Spleen (tissue), 11 donors: ENCODE measurements around the gene LCE3D. TPM values are rescaled to one million over a fixed set of nuclear protein-coding genes. Genes with fewer than 3 reads are reported as not detected.
"Not testable (repeated sequence)": the region's sequence is repeated elsewhere in the genome, so short reads cannot be mapped to it uniquely, and the experiment has no call there.

Source experiments
- DNase-seq: peaks from one replicate; pipeline ENCODE4 v3.0.0-alpha.2; 2020
- H3K27ac ChIP-seq, 8 donors: fragments of 200-600 bp; sonication (generic) in 7 of 8; 1 replicate in 4 of 8; 2 replicates in 4 of 8; pipeline versions ENCODE4 v1.5.0 to v1.8.0; 2016 to 2021; ENCODE audit warnings: inconsistent platforms in 4 of 8, mild to moderate bottlenecking in 4 of 8, moderate library complexity in 1 of 8
- H3K27me3 ChIP-seq, 7 donors: fragments of 200-600 bp; sonication (generic) in 6 of 7; replicated peaks in 1 of 7; 1 replicate in 4 of 7; 2 replicates in 3 of 7; pipeline versions ENCODE4 v1.5.0 to v1.8.0; 2016 to 2021; ENCODE audit warnings: inconsistent platforms in 3 of 7, mild to moderate bottlenecking in 1 of 7
- H3K36me3 ChIP-seq, 6 donors: fragments of 200-600 bp; sonication (generic) in 5 of 6; 1 replicate in 4 of 6; 2 replicates in 2 of 6; pipeline versions ENCODE4 v1.5.0 to v1.8.0; 2016 to 2021; ENCODE audit warnings: inconsistent platforms in 2 of 6
- H3K4me1 ChIP-seq, 6 donors: fragments of 200-600 bp; sonication (generic) in 5 of 6; 1 replicate in 3 of 6; 2 replicates in 3 of 6; pipeline versions ENCODE4 v1.5.0 to v1.8.0; 2016 to 2021; ENCODE audit warnings: inconsistent platforms in 3 of 6
- H3K4me3 ChIP-seq, 8 donors: fragments of 200-600 bp; sonication (generic) in 7 of 8; 1 replicate in 4 of 8; 2 replicates in 4 of 8; pipeline versions ENCODE4 v1.5.0 to v1.8.0; 2016 to 2021; ENCODE audit warnings: inconsistent platforms in 4 of 8, mild to moderate bottlenecking in 4 of 8, moderate library complexity in 2 of 8
- H3K9me3 ChIP-seq, 8 donors: fragments of 200-600 bp; sonication (generic) in 7 of 8; 1 replicate in 4 of 8; 2 replicates in 4 of 8; pipeline versions ENCODE4 v1.5.0 to v1.8.0; 2016 to 2021; ENCODE audit warnings: inconsistent platforms in 4 of 8
- POLR2A ChIP-seq, 3 donors: fragments of 450-650 bp; IDR thresholded peaks; one replicate each; pipeline ENCODE4 v1.5.1; 2017; ENCODE audit warnings: antibody characterized with exemption in 3 of 3, mild to moderate bottlenecking in 1 of 3
- POLR2AphosphoS5 ChIP-seq, 3 donors: sonication (generic); formaldehyde crosslinking; IDR thresholded peaks; one replicate each; pipeline ENCODE4 v1.5.1; 2017; ENCODE audit warnings: antibody characterized with exemption in 3 of 3
- WGBS, 5 donors: extraction: QIAGEN DNeasy Blood & Tissue Kit in 3 of 5; methylation state at CpG; one replicate each; pipeline versions ENCODE4 v1.1.5 to v1.1.7; 2013 to 2018; 5-methylcytosine and 5-hydroxymethylcytosine counted together
- intact Hi-C: fragments of 100-400 bp; cut with DNase I; formaldehyde crosslinking; loops from one replicate; pipeline ENCODE4 v1.15.0; 2023; ENCODE audit warnings: low total_unique reads
- polyA plus RNA-seq, 3 donors: library from polyadenylated mRNA; stranded (reverse); fragments of 200-250 nt; gene quantifications; one replicate each; pipeline ENCODE4 v1.2.1, GENCODE V29; 2013
- total RNA-seq, 7 donors: library from RNA; depleted of rRNA in 3 of 7; stranded (reverse); fragments of >200 nt in 3 of 7; fragmentation: NEBNext Ultra II Directional in 4 of 7; extraction: Animal tissue kit (Norgen Biotek cat#: 25700) in 4 of 7; gene quantifications; one replicate each; pipeline versions ENCODE4 v1.1.0 to v1.2.1, GENCODE V29; 2016 to 2021
- TF ChIP-seq, protein P1 (sequence below), 11 experiments: fragments of 200-600 bp in 7 of 11; fragments of 450-650 bp in 4 of 11; sonication (generic) in 4 of 11; IDR thresholded peaks in 8 of 11; conservative IDR thresholded peaks in 3 of 11; 1 replicate in 7 of 11; 2 replicates in 4 of 11; pipeline versions ENCODE4 v1.4.0 to v1.8.0; 2016 to 2021; ENCODE audit warnings: antibody characterized with exemption in 11 of 11, inconsistent platforms in 4 of 11, mild to moderate bottlenecking in 1 of 11
- donor health status: healthy with polysubstance abuse.
- donor health status: DM: no; HTN: no; CAD: no; lungs with moderate emphysema.
- donor health status: DM: no; HTN: no; CAD: no.
- donor health status: Bipolar disorder and iron deficiency.
- donor health status: healthy.
- donor health status: DM: no; HTN: no; CAD: no.
- donor health status: DM: yes; HTN: yes; CAD: no.

LCE3D gene
- total and polyA plus RNA-seq, 10 donors = 0.32 TPM; not detected in 9

DNA sequence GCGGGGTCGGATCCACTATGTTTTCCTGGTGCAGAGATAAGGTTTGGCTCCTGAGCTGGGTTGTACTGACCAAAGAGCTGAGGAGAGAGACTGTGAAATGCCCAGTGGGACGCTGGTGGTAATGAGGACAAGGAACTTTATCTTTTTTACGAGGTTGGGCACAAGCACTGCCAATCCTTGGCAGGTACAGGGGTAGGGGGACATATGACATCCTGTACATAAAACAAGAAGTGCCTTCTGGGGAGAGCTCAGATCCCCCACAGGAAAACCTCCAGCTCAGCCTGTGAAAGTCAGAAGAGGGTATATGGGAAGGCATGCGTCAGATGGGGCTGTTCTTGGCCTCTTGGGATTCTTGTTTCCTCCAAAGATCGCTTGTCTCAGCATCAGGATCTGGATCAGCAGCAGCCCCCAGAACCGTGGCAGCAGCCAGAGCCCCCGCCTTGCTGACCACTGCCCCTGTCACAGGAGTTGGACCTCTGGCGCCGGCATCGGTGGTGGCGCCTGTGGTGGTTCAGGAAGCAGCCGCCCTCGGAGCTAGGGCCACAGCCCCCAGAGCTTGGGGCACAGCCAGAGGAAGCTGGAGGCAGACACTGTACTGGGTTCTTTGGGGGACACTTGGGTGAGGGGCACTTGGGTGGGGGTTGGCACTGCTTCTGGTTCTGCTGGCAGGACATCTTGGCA lies 14.6 kb downstream of the LCE3D start:
- no peak overlapping the region for H3K4me3 ChIP-seq
- no peaks in the 10 kb centered on the region for H3K27me3 ChIP-seq
- DNase-seq = no peak
- no peak for TF ChIP-seq POLR2A (IDR thresholded peaks at IDR 0.05)
- TF ChIP-seq POLR2AphosphoS5 (IDR thresholded peaks at IDR 0.05) = no peak
- TF ChIP-seq, protein P1, sequence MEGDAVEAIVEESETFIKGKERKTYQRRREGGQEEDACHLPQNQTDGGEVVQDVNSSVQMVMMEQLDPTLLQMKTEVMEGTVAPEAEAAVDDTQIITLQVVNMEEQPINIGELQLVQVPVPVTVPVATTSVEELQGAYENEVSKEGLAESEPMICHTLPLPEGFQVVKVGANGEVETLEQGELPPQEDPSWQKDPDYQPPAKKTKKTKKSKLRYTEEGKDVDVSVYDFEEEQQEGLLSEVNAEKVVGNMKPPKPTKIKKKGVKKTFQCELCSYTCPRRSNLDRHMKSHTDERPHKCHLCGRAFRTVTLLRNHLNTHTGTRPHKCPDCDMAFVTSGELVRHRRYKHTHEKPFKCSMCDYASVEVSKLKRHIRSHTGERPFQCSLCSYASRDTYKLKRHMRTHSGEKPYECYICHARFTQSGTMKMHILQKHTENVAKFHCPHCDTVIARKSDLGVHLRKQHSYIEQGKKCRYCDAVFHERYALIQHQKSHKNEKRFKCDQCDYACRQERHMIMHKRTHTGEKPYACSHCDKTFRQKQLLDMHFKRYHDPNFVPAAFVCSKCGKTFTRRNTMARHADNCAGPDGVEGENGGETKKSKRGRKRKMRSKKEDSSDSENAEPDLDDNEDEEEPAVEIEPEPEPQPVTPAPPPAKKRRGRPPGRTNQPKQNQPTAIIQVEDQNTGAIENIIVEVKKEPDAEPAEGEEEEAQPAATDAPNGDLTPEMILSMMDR (IDR thresholded peaks at IDR 0.05 in 8 of 11, conservative IDR thresholded peaks at IDR 0.05 in 3 of 11) = no peak
- H3K4me1 ChIP-seq = no peaks in the 10 kb centered on the region
- no peak overlapping the region for H3K27ac ChIP-seq
- H3K9me3 ChIP-seq = peaks cover 0 to 29% (median 22%) of the 10 kb centered on the region in 8 donors
- intact Hi-C loops = no loop called here
- 68 to 90% (median 82%) methylated on average over 9 to 14 of the region's 14 CpGs for WGBS, 5 donors
- H3K36me3 ChIP-seq = no peaks in the 10 kb centered on the region

DNA sequence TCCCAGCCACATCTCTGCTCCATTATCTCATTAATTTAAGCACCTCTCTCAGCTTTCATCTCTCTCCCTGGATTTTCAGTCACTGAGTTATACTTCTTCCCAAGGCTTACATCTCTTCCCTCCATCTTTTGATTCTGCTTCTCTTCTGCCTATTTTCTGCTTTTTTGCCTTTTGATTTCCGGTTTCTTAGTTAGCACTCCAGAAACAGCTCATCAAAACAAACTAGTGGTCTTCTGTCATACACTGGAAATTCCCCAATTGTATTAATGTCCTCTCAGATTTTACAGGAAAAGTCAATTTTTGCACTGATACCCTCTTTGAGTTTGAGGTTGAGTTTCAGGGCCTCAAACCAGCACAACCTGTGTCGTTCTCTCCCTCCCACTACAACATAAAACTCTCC lies 15.2 kb downstream of the LCE3D start:
- DNase-seq = no peak
- WGBS, 5 donors = 64 to 70% (median 69%) methylated on average over 2 of the region's 2 CpGs
- H3K9me3 ChIP-seq = peaks cover 0 to 25% (median 20%) of the 10 kb centered on the region in 8 donors
- H3K27me3 ChIP-seq = no peaks in the 10 kb centered on the region
- H3K4me1 ChIP-seq = no peaks in the 10 kb centered on the region
- TF ChIP-seq, protein P1 (IDR thresholded peaks at IDR 0.05 in 8 of 11, conservative IDR thresholded peaks at IDR 0.05 in 3 of 11) = no peak
- H3K4me3 ChIP-seq = no peak overlapping the region
- no peak overlapping the region for H3K27ac ChIP-seq
- no peaks in the 10 kb centered on the region for H3K36me3 ChIP-seq
- intact Hi-C loops = no loop called here

DNA sequence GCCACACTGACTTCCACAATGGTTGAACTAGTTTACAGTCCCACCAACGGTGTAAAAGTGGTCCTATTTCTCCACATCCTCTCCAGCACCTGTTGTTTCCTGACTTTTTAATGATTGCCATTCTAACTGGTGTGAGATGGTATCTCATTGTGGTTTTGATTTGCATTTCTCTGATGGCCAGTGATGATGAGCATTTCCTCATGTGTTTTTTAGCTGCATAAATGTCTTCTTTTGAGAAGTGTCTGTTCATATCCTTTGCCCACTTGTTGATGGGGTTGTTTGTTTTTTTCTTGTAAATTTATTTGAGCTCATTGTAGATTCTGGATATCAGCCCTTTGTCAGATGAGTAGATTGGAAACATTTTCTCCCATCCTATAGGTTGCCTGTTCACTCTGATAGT lies 32.0 kb downstream of the LCE3D start:
- H3K27me3 ChIP-seq, H3K4me1 ChIP-seq, H3K4me3 ChIP-seq, H3K36me3 ChIP-seq, H3K27ac ChIP-seq, intact Hi-C loops, DNase-seq: not testable (repeated sequence)
- WGBS, 5 donors = 20 to 60% methylated on average over 1 of the region's 1 CpG; no CpG with 5 or more reads in 3 of the 5 donors
- peaks cover 0 to 18% (median 0%) of the 10 kb centered on the region in 8 donors for H3K9me3 ChIP-seq

DNA sequence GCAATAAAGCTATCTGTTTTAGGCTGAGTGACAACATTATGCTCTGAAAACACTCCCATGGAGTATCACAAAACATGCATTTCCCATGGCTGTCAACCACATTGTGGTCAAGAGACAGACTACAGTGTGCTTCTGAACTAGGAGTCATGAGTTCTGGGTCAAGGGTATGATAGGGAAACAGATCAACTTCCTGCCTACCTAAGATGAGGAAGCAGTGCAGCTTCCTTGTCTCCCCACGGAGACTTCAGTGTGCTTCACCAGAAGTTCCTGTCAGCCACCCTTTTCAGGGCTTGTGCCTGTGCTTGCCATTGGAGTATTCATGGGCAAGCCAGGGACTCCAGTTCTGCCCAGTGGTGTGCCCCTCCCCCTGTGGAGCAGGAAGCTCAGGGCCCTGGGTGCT lies 33.6 kb downstream of the LCE3D start:
- Histone ChIP-seq H3K36me3 (no peaks in the 10 kb centered on the region), H3K27ac (no peak overlapping the region), H3K4me3 (no peak overlapping the region), H3K4me1 (no peaks in the 10 kb centered on the region), H3K27me3 (peaks cover 0 to 19% (median 0%) of the 10 kb centered on the region in 7 donors), H3K9me3 (peaks cover 0 to 18% (median 0%) of the 10 kb centered on the region in 8 donors)
- WGBS, 5 donors = 6 to 29% (median 11%) methylated on average over 1 of the region's 1 CpG
- no peak for DNase-seq
- intact Hi-C loops = no loop called here
- TF ChIP-seq, protein P1 (IDR thresholded peaks at IDR 0.05 in 8 of 11, conservative IDR thresholded peaks at IDR 0.05 in 3 of 11) = no peak
